B cell (primary cell): ENCODE results near the gene SOX8.

ENCODE experiments used
- CTCF ChIP-seq: fragments of 200-600 bp; IDR thresholded peaks from one replicate; pipeline ENCODE4 v1.8.0; 2022; ENCODE audit warnings: antibody characterized with exemption, mild to moderate bottlenecking
- EZH2 ChIP-seq: IDR thresholded peaks from 2 replicates; pipeline ENCODE4 v1.6.1; 2012; ENCODE audit warnings: borderline replicate concordance, low read depth, mild to moderate bottlenecking, moderate library complexity, low read length; ENCODE audit not compliant: insufficient read depth, poor library complexity, severe bottlenecking

DNA sequence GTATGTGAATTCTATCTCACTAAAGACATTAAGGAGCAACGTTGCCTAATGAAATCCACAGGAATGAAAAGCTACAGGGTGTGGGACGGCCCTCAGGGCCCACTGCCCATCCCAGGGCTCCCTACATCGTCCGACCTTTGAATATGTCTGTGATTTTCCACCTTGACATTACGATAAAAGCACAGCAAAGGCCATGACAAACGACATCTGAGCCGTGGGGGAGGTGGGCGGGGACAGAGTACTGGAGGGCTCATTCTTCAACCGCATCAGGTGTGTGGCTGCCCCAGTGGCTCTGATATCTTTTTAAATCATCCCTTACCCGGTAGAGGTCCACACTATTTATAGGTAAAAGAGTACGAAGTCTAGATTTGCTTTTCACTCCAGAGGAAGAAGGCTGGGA lies 45.9 kb upstream of the SOX8 start:
- TF ChIP-seq CTCF (no peak), EZH2 (no peak)
